HepG2 (cell line): ENCODE measurements around the gene TAGAP.

Source experiments
- EZH2 ChIP-seq: conservative IDR thresholded peaks from 2 replicates; pipeline ENCODE4 v1.6.1; 2012; ENCODE audit warnings: mild to moderate bottlenecking, low read depth, low read length, moderate library complexity
- FOSL2 ChIP-seq: sonication (generic); formaldehyde crosslinking; IDR thresholded peaks from 2 replicates; pipeline ENCODE4 v1.4.0; 2020; ENCODE audit warnings: missing genetic modification reagents
- GLI4 ChIP-seq: sonication (generic); formaldehyde crosslinking; IDR thresholded peaks from 2 replicates; pipeline ENCODE4 v1.5.1; 2020; ENCODE audit warnings: missing genetic modification reagents, mild to moderate bottlenecking, moderate library complexity, borderline replicate concordance
- JUN ChIP-seq: sonication (generic); formaldehyde crosslinking; IDR thresholded peaks from 2 replicates; pipeline ENCODE4 v1.4.0; 2020; ENCODE audit warnings: mild to moderate bottlenecking, missing genetic modification reagents
- MAFK ChIP-seq, 2 experiments: IDR thresholded peaks in 1 of 2; conservative IDR thresholded peaks in 1 of 2; 2 replicates each; pipeline ENCODE4 v1.6.1; 2011; ENCODE audit warnings: improper control_type of control experiment in 2 of 2, low read length in 2 of 2
- MTA3 ChIP-seq: sonication (generic); formaldehyde crosslinking; IDR thresholded peaks from 2 replicates; pipeline ENCODE4 v1.4.0; 2020; ENCODE audit warnings: missing genetic modification reagents
- NR3C1 ChIP-seq: sonication (generic); formaldehyde crosslinking; IDR thresholded peaks from 2 replicates; pipeline ENCODE4 v1.4.0; 2020; ENCODE audit warnings: missing genetic modification reagents
- POLR2A ChIP-seq, 2 experiments: IDR thresholded peaks; 2 replicates each; pipeline ENCODE4 v1.6.1; 2011; ENCODE audit warnings: low read depth in 2 of 2, low read length in 2 of 2, mild to moderate bottlenecking in 1 of 2, moderate library complexity in 1 of 2; ENCODE audit not compliant: insufficient read depth in 1 of 2
- RARA ChIP-seq: IDR thresholded peaks from 2 replicates; pipeline ENCODE4 v1.6.1; 2016; ENCODE audit warnings: missing genetic modification reagents, missing compliant biosample characterization
- RNF2 ChIP-seq: fragments of 450-650 bp; conservative IDR thresholded peaks from 2 replicates; pipeline ENCODE4 v1.6.1; 2016; ENCODE audit warnings: low read depth
- TARDBP ChIP-seq: sonication (generic); formaldehyde crosslinking; IDR thresholded peaks from 2 replicates; pipeline ENCODE4 v1.8.0; 2022; ENCODE audit warnings: mild to moderate bottlenecking, missing genetic modification reagents
- TCF7 ChIP-seq: sonication (generic); IDR thresholded peaks from 2 replicates; pipeline ENCODE4 v1.6.1; 2016; ENCODE audit warnings: antibody characterized with exemption, low read depth
- ZNF12 ChIP-seq: sonication (generic); formaldehyde crosslinking; IDR thresholded peaks from 2 replicates; pipeline ENCODE4 v1.5.0; 2020; ENCODE audit warnings: missing genetic modification reagents
- TF ChIP-seq, protein P1 (sequence below): sonication (generic); formaldehyde crosslinking; IDR thresholded peaks from 2 replicates; pipeline ENCODE4 v1.9.0; 2021; ENCODE audit warnings: missing genetic modification reagents, mild to moderate bottlenecking, borderline replicate concordance

DNA sequence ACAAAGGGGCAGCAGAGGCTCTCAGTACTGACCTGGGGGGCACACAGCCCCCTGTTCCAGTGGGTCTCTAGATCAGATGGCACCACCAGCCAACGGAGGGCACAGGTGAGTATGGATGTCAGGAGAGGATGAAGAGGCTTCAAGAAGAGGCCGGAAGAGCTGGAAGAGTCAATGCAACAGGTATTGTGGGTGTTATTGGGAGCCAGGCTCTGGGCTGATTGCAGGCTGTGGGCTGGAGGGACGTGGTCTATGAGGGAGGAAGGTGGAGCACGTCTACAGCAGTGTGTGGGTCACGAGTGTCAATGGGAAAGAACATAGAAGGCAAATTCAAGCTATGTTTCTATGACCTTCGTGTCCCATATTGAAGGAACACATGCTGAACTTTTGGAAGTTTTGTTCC is 18.8 kb upstream of the TAGAP start:
- TF ChIP-seq FOSL2 (no peak), JUN (CRISPR knock-in tag) (no peak), EZH2 (no peak), MTA3 (CRISPR knock-in tag) (no peak), POLR2A (IDR thresholded peaks at IDR 0.05; ENCODE audit: insufficient read depth in 1 of 2, low read depth in 2 of 2, low read length in 2 of 2) (no peak), TARDBP (CRISPR knock-in tag) (no peak), RNF2 (no peak), NR3C1 (no peak), TCF7 (no peak), GLI4 (CRISPR knock-in tag) (no peak), MAFK (conservative IDR thresholded peaks at IDR 0.05 in 1 of 2, IDR thresholded peaks at IDR 0.05 in 1 of 2; ENCODE audit: low read length in 2 of 2) (no peak), RARA (CRISPR knock-in tag) (no peak), ZNF12 (CRISPR knock-in tag) (no peak)
- TF ChIP-seq, protein P1, sequence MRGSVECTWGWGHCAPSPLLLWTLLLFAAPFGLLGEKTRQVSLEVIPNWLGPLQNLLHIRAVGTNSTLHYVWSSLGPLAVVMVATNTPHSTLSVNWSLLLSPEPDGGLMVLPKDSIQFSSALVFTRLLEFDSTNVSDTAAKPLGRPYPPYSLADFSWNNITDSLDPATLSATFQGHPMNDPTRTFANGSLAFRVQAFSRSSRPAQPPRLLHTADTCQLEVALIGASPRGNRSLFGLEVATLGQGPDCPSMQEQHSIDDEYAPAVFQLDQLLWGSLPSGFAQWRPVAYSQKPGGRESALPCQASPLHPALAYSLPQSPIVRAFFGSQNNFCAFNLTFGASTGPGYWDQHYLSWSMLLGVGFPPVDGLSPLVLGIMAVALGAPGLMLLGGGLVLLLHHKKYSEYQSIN (CRISPR knock-in tag), result no peak
